Activated CD4-positive, alpha-beta T cell treated with anti-CD3 and anti-CD28 coated beads, Interleukin-2, amount 50 U/mL, for 48 hours (primary cell): ENCODE measurements around the gene SFXN5.

Source experiments
- DNase-seq, 2 experiments: peaks; one replicate each; pipeline ENCODE4 v3.0.0-alpha.2; 2020

The SFXN5 gene

GRCh38 chr2:73050121-73050545 lies 21.4 kb downstream of the SFXN5 start:
- DNase-seq: no peak

GRCh38 chr2:73043929-73044832 lies 27.3 kb downstream of the SFXN5 start:
- DNase-seq: no peak

GRCh38 chr2:73043276-73043675 lies 28.2 kb downstream of the SFXN5 start:
- DNase-seq: no peak

- no peak for DNase-seq
Measured at GRCh38 chr2:73037947-73038585, 33.4 kb downstream of the SFXN5 start.

GRCh38 chr2:73036766-73037165 lies 34.7 kb downstream of the SFXN5 start:
- DNase-seq: no peak

- no peak for DNase-seq
Measured at GRCh38 chr2:73035899-73036711, 35.4 kb downstream of the SFXN5 start.

- DNase-seq: no peak
Measured at GRCh38 chr2:73034661-73035375, 36.7 kb downstream of the SFXN5 start.

GRCh38 chr2:73033766-73034381 lies 37.6 kb downstream of the SFXN5 start:
- DNase-seq: no peak

- no peak for DNase-seq
Measured at GRCh38 chr2:73033142-73033765, 38.3 kb downstream of the SFXN5 start.

- no peak for DNase-seq
Measured at GRCh38 chr2:73032702-73033097, 38.8 kb downstream of the SFXN5 start.

GRCh38 chr2:73031725-73032701 lies 39.5 kb downstream of the SFXN5 start:
- DNase-seq: no peak

- no peak for DNase-seq
Measured at GRCh38 chr2:73031095-73031678, 40.3 kb downstream of the SFXN5 start.

GRCh38 chr2:73028841-73029240 lies 42.7 kb downstream of the SFXN5 start:
- no peak for DNase-seq

GRCh38 chr2:73027340-73027739 lies 44.2 kb downstream of the SFXN5 start:
- DNase-seq: no peak

GRCh38 chr2:73023497-73023896 lies 48.0 kb downstream of the SFXN5 start:
- DNase-seq: no peak

- DNase-seq: no peak
Measured at GRCh38 chr2:73022024-73022568, 49.4 kb downstream of the SFXN5 start.

GRCh38 chr2:73021371-73022010 lies 50.0 kb downstream of the SFXN5 start:
- DNase-seq: no peak

- no peak for DNase-seq
Measured at GRCh38 chr2:73020657-73021370, 50.7 kb downstream of the SFXN5 start.

GRCh38 chr2:73020306-73020656 lies 51.2 kb downstream of the SFXN5 start:
- no peak for DNase-seq
